Nephron progenitor cell (in vitro differentiated cells): ENCODE measurements around the gene TMEM107.

ENCODE experiments used
- DNase-seq: peaks from one replicate; pipeline ENCODE4 v3.0.0; 2021
- H3K27ac Mint-ChIP-seq: 2 replicates; pipeline ENCODE4 v1.8.0; 2021; ENCODE audit warnings: mild to moderate bottlenecking, moderate library complexity, mixed read lengths
- H3K27me3 Mint-ChIP-seq: 2 replicates; pipeline ENCODE4 v1.8.0; 2021; ENCODE audit warnings: mild to moderate bottlenecking, low read depth, mixed read lengths; ENCODE audit not compliant: poor library complexity
- H3K36me3 Mint-ChIP-seq: 2 replicates; pipeline ENCODE4 v1.8.0; 2021; ENCODE audit warnings: low read depth, mixed read lengths
- H3K4me1 Mint-ChIP-seq: 2 replicates; pipeline ENCODE4 v1.8.0; 2021; ENCODE audit warnings: mixed read lengths
- H3K4me3 Mint-ChIP-seq: 2 replicates; pipeline ENCODE4 v1.8.0; 2021; ENCODE audit warnings: mild to moderate bottlenecking, moderate library complexity, mixed read lengths
- H3K9me3 Mint-ChIP-seq: 2 replicates; pipeline ENCODE4 v1.8.0; 2021; ENCODE audit warnings: mild to moderate bottlenecking, moderate library complexity, mixed read lengths
- TF ChIP-seq, protein P1 (sequence below): fragments of 200-600 bp; sonication (generic); IDR thresholded peaks from 2 replicates; pipeline ENCODE4 v1.5.0; 2021; ENCODE audit warnings: antibody characterized with exemption

Gene TMEM107

DNA sequence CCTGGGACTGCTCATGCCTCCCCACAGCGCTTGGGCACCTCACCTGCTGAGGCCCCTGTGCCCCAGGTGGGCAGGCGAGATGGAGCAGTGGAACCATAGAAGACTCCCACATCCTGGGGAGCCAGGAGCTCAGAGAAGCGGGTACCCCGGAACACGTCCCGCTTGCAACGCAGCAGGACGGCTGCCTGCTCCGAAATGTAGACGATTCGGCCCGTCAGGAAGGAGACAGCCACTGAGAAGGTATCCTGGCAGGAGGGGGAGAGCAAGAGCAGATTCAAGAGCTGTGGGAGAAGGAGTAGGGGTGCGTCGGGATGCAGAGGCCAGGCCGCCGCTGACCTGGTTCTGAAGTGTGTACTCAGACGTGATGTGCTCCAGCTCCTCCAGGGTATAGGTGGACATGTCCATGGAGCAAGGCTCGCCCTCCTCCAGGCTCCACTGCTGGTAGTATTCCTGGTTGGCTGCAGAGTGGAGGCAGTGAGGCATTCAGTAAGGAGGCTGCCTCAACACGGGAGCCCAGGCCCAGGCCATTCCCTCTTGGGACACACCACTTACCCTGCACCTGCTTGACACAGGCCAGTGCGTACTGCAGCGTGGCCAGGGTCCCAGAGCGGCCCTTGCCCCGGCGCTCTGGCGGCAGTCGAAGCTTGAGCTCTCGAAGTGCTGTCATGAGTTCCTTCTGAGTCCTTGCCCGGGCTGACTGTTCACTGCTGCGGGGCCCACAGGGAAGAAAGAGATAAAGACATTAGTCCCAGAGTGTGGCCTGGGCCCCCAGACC is 26.6 kb downstream of the TMEM107 start:
- H3K27ac Mint-ChIP-seq: no peak overlapping the region
- H3K4me3 Mint-ChIP-seq: no peak overlapping the region
- no peaks in the 10 kb centered on the region for H3K9me3 Mint-ChIP-seq
- H3K27me3 Mint-ChIP-seq: peaks cover 2% of the 10 kb centered on the region
- peaks cover 29% of the 10 kb centered on the region for H3K36me3 Mint-ChIP-seq
- no peak for DNase-seq
- H3K4me1 Mint-ChIP-seq: peaks cover 12% of the 10 kb centered on the region
- TF ChIP-seq, protein P1, sequence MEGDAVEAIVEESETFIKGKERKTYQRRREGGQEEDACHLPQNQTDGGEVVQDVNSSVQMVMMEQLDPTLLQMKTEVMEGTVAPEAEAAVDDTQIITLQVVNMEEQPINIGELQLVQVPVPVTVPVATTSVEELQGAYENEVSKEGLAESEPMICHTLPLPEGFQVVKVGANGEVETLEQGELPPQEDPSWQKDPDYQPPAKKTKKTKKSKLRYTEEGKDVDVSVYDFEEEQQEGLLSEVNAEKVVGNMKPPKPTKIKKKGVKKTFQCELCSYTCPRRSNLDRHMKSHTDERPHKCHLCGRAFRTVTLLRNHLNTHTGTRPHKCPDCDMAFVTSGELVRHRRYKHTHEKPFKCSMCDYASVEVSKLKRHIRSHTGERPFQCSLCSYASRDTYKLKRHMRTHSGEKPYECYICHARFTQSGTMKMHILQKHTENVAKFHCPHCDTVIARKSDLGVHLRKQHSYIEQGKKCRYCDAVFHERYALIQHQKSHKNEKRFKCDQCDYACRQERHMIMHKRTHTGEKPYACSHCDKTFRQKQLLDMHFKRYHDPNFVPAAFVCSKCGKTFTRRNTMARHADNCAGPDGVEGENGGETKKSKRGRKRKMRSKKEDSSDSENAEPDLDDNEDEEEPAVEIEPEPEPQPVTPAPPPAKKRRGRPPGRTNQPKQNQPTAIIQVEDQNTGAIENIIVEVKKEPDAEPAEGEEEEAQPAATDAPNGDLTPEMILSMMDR: no peak

DNA sequence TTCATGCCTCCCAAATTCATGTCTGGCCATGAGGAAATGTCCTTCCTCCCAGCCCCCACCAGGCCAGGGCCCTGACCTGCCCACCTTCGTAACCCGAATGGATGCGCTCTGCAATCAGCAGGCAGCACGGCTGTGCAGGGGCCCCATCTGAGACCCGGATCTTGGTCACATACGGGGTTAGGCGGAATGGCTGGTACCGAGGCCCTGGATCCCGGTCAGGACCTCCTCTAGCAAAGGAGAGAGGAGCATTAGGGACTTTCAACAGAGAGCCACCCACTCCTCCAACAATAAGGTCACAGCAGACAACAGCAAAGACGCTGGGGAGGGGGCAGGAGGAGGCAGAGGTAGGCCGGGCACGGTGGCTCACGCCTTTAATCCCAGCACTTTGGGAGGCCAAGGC is 27.6 kb downstream of the TMEM107 start:
- Mint-ChIP-seq H3K27ac (no peak overlapping the region), H3K4me3 (no peak overlapping the region), H3K9me3 (no peaks in the 10 kb centered on the region), H3K27me3 (peaks cover 2% of the 10 kb centered on the region), H3K36me3 (peaks cover 35% of the 10 kb centered on the region), H3K4me1 (peaks cover 12% of the 10 kb centered on the region)
- TF ChIP-seq, protein P1: no peak
- DNase-seq: no peak

DNA sequence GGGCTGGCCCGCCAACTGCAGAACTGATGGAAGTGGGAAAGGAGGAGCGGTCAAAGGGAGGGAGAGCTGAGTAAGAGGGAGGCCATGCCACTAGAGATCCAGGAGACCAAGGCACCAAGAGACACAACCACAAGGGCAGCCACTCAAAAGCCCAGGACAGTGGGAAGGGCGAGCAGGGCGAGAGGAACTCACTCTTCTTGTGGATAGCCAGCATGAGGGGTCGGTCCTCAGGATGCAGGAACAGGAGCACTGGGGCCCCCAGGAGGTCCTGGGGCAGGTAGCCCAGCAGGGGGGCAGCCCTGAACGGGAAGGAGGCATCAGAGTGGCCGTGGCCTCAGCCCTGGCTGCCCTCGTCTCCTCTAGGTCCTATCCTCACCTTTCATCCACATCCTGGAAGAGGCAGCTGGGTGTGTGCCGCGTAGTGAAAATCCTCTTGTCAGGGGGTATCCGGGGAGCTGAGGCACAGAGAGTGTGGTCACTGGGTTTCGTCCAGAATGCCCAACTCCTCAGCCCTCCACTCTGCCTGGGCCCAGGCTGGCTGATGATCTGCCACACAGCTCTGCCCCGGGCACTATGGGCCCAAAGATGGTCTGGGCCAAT is 28.3 kb downstream of the TMEM107 start:
- H3K36me3 Mint-ChIP-seq: peaks cover 35% of the 10 kb centered on the region
- peaks cover 2% of the 10 kb centered on the region for H3K27me3 Mint-ChIP-seq
- H3K4me3 Mint-ChIP-seq: no peak overlapping the region
- TF ChIP-seq, protein P1: no peak
- DNase-seq: no peak
- no peak overlapping the region for H3K27ac Mint-ChIP-seq
- H3K9me3 Mint-ChIP-seq: no peaks in the 10 kb centered on the region
- peaks cover 12% of the 10 kb centered on the region for H3K4me1 Mint-ChIP-seq

DNA sequence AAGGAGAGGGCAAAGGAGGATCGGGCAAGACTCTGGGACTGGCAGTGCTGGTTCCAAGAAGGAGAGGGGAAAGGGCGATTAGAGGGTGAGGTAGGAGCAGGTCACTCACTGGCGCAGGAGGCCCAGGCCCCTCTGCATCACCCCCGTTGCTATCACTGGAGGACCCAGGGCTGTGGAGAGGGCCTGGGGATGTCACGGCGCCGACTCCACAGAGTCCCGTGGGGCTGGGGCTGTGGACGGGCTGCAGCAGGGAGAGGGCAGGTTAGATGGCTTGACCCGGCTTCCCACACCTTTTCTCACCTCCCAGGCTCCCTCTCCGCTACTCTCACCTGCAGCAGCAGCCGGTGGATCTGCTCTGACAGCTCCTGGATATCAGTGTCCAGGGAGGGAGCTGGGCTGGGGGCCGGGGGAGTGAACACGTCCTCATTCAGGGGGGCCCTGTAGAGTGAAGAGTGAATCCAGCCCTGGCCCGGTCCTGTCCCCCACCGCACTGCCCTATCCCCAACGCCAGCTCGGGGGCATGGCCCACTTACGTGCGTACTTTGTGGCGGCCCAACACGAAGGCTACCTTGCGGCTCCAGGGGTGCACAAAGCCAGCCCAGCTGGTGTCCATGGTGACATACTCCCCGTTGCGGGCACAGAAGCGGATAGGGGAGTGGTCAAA is 28.9 kb downstream of the TMEM107 start:
- Mint-ChIP-seq H3K9me3 (no peaks in the 10 kb centered on the region), H3K27me3 (peaks cover 2% of the 10 kb centered on the region), H3K27ac (no peak overlapping the region), H3K4me3 (no peak overlapping the region), H3K4me1 (peaks cover 12% of the 10 kb centered on the region), H3K36me3 (peaks cover 35% of the 10 kb centered on the region)
- no peak for DNase-seq
- TF ChIP-seq, protein P1: no peak

DNA sequence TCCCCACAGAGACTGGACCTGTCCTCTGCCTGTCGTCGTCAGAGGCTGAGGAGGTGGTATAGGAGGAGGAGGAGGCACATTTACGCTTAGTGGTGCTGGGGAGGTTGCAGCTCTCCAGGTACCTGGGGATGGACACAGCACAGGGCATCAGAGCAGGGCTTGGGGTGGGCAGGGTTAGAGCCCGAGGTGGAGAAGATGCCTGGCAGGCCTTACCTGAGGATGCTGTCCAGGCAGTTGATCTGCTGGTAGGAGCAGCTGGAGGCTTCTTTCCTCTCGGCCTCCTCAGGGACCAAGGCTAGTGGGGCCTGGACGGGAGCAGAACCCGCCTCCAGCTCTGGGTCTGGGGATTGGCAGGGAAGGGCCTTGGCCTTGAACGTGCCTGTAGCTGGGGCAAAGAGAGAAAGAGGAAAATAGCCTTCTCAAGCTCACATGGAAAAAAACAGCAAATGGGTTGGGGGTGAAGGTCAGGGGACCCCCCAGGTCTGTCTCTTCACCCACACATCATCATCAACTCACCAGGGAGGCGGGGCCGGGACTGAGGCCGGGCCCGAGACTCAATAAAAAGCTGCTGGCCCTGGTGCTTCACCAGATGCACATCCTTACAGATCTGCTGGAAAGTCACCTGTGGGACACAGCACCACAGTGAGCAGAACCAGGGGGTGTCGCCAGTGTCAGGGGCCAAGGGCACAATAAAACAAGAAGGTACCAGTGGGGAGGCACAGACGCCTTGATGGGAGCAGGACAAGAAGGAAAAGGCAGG is 29.6 kb downstream of the TMEM107 start:
- DNase-seq: no peak
- Mint-ChIP-seq H3K4me3 (no peak overlapping the region), H3K36me3 (peaks cover 38% of the 10 kb centered on the region), H3K4me1 (peaks cover 8% of the 10 kb centered on the region), H3K27me3 (peaks cover 2% of the 10 kb centered on the region), H3K27ac (no peak overlapping the region), H3K9me3 (no peaks in the 10 kb centered on the region)
- TF ChIP-seq, protein P1: no peak
